ENCODE data around the gene GRID1.

DNA sequence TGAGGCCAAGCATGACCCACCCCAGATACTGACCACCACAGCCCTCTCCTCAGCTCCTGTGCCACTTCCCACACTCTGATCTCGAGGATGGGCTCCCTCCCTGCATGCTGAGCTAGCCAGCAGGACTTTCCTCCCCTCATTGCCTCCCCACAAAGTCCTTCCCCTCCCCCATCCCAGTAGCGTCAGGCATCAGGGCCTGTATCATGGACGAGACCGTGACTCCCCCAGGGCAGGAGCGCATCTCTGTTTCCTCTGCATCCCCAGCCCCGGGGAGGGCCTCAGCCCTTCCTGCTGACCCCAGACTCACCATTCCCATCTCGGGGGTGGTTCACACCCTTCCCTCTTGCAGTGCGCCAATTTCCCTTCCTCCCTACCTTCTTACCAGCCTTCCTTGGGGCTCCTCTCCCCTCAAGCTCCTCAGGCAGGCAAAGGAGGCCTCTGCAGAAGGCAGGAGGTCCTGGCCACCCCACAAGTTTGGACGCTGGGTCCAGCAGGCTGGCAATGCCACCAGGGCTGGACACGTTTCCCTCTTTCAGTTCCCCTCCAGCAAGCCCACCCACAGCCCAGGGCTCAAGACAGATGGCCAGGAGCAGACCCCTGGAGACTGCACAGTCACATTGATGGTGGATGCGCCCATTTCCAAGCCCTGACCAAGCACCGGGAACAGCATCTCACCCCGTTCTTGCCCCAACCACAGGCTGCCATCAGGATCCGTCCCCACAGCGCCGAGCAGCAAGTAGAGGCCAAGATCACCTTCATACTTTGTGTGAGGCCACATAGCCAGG is 36.5 kb downstream of the GRID1 start:
- no peak for TF ChIP-seq POLR2A (IDR thresholded peaks at IDR 0.05)
- TF ChIP-seq, protein P1, sequence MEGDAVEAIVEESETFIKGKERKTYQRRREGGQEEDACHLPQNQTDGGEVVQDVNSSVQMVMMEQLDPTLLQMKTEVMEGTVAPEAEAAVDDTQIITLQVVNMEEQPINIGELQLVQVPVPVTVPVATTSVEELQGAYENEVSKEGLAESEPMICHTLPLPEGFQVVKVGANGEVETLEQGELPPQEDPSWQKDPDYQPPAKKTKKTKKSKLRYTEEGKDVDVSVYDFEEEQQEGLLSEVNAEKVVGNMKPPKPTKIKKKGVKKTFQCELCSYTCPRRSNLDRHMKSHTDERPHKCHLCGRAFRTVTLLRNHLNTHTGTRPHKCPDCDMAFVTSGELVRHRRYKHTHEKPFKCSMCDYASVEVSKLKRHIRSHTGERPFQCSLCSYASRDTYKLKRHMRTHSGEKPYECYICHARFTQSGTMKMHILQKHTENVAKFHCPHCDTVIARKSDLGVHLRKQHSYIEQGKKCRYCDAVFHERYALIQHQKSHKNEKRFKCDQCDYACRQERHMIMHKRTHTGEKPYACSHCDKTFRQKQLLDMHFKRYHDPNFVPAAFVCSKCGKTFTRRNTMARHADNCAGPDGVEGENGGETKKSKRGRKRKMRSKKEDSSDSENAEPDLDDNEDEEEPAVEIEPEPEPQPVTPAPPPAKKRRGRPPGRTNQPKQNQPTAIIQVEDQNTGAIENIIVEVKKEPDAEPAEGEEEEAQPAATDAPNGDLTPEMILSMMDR (IDR thresholded peaks at IDR 0.05): no peak

Measured in thyroid gland (tissue), 4 donors.